OCI-LY7 (cell line): ENCODE measurements around the gene TM4SF4. TPM values are rescaled to one million over a fixed set of nuclear protein-coding genes. Genes with fewer than 3 reads are reported as not detected.

Experiments
- BruUV-seq: library from RNA; stranded (reverse); fragments of 400-500 nt; replicated peaks from 2 replicates; lab custom pipeline; 2021; lab: Mats Ljungman, UMichigan
- CTCF ChIA-PET: fragments of 300-600 bp; sonication (Branson Sonifier 250); formaldehyde crosslinking; loops from one replicate; lab custom pipeline; 2022; ENCODE audit warnings: antibody characterized with exemption; ENCODE audit not compliant: unreplicated experiment; lab: Charles Lee
- POLR2A ChIA-PET: fragments of 300-600 bp; sonication (Branson Sonifier 250); formaldehyde crosslinking; loops from one replicate; lab custom pipeline; 2022; ENCODE audit warnings: antibody characterized with exemption; lab: Charles Lee
- DNase-seq: peaks from one replicate; pipeline ENCODE4 v3.0.0-alpha.2; 2015; ENCODE audit warnings: low spot score
- H2AFZ ChIP-seq: fragments of 200-600 bp; sonication (generic), shearing (Covaris generic); 2 replicates; pipeline ENCODE4 v1.6.1; 2014; ENCODE audit warnings: mild to moderate bottlenecking, antibody characterized with exemption, low read length, moderate library complexity
- H3K27ac ChIP-seq: fragments of 200-600 bp; sonication (generic); 2 replicates; pipeline ENCODE4 v1.5.1; 2014; ENCODE audit warnings: mixed run types, low read depth, mild to moderate bottlenecking, moderate library complexity, low read length, inconsistent platforms; ENCODE audit not compliant: poor library complexity, severe bottlenecking
- H3K36me3 ChIP-seq: fragments of 200-600 bp; sonication (generic); 2 replicates; pipeline ENCODE4 v1.6.1; 2014; ENCODE audit warnings: mild to moderate bottlenecking, antibody characterized with exemption, low read length, moderate library complexity, mixed read lengths; ENCODE audit not compliant: insufficient read depth
- H3K4me1 ChIP-seq: fragments of 200-600 bp; sonication (generic); 2 replicates; pipeline ENCODE4 v1.5.1; 2014; ENCODE audit warnings: mild to moderate bottlenecking, low read length; ENCODE audit not compliant: insufficient read depth, poor library complexity, severe bottlenecking
- H3K4me2 ChIP-seq: fragments of 200-600 bp; sonication (generic); 2 replicates; pipeline ENCODE4 v1.6.1; 2014; ENCODE audit warnings: mild to moderate bottlenecking, low read length
- H3K4me3 ChIP-seq: fragments of 200-600 bp; sonication (generic); 2 replicates; pipeline ENCODE4 v1.5.1; 2014; ENCODE audit warnings: mild to moderate bottlenecking, low read depth, low read length; ENCODE audit not compliant: poor library complexity, severe bottlenecking
- H3K79me2 ChIP-seq: fragments of 200-600 bp; sonication (generic); 2 replicates; pipeline ENCODE4 v1.6.1; 2016; ENCODE audit warnings: low read depth, mild to moderate bottlenecking, low read length, moderate library complexity, mixed read lengths; ENCODE audit not compliant: insufficient read depth
- H3K9me2 ChIP-seq: fragments of 200-600 bp; sonication (generic); 2 replicates; pipeline ENCODE4 v1.6.1; 2016; ENCODE audit warnings: mild to moderate bottlenecking, low read length, mixed read lengths; ENCODE audit not compliant: insufficient read depth
- H3K9me3 ChIP-seq: fragments of 200-600 bp; sonication (generic); 2 replicates; pipeline ENCODE4 v1.6.1; 2014; ENCODE audit warnings: mild to moderate bottlenecking, mixed run types, low read length, mixed read lengths
- H4K20me1 ChIP-seq: fragments of 200-600 bp; sonication (generic); 2 replicates; pipeline ENCODE4 v1.6.1; 2014; ENCODE audit warnings: mild to moderate bottlenecking, antibody characterized with exemption, low read length, moderate library complexity, mixed read lengths; ENCODE audit not compliant: insufficient read depth
- CTCF ChIP-seq: fragments of 200-600 bp; sonication (generic); conservative IDR thresholded peaks from 2 replicates; pipeline ENCODE4 v1.5.1; 2014; ENCODE audit warnings: mild to moderate bottlenecking, antibody characterized with exemption, low read length, moderate library complexity, mixed read lengths
- EZH2phosphoT487 ChIP-seq: fragments of 200-600 bp; sonication (generic); IDR thresholded peaks from 2 replicates; pipeline ENCODE4 v1.6.1; 2018; ENCODE audit warnings: low read depth, borderline replicate concordance, mild to moderate bottlenecking, mixed run types, antibody characterized with exemption, low read length, moderate library complexity, mixed read lengths
- intact Hi-C: fragments of 100-400 bp; cut with micrococcal nuclease; formaldehyde crosslinking; loops from one replicate; pipeline ENCODE4 v1.10.0; 2022; ENCODE audit not compliant: unreplicated experiment
- total RNA-seq, 2 experiments: library from RNA; depleted of rRNA in 1 of 2; stranded (reverse); fragments of >200 nt in 1 of 2; shearing (Covaris generic) in 1 of 2; gene quantifications; 2 replicates each; pipeline ENCODE4 v1.2.3, GENCODE V29; 2014 to 2022

Gene TM4SF4
- total RNA-seq, 2 experiments from 2014 or later, result not detected

DNA sequence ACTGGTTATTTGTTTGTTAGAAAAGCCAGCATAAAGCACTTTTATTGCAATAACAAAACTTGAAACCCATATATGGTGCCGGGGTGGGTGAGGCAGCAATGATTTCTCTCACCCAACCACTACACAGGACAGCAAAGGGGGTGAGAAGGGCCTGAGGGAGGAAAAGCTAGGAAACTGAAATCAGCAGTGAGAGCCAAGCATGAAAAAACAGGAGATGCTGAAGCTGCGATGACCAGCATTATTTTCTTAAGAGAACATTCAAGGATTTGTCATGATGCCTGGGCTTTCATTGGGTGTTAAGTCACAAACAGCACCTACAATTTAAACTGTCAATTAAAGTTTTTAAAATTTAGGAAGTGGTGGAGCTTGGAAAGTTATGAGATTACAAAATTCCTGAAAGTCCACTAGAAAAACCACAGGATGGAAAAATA is 11.9 kb upstream of the TM4SF4 start:
- ChIA-PET POLR2A (interaction anchor here (1.3 kb wide), 1 partner anchor 11 kb away, joined by 4 read pairs; the partner anchor contains the start of gene TM4SF4), CTCF (no interaction called here)
- no TSS peak for BruUV-seq
- TF ChIP-seq EZH2phosphoT487 (no peak), CTCF (no peak)
- intact Hi-C loops, result no loop called here
- Histone ChIP-seq H3K27ac (no peak overlapping the region), H3K36me3 (no peaks in the 10 kb centered on the region), H3K9me2 (no peaks in the 10 kb centered on the region), H3K4me3 (no peak overlapping the region), H4K20me1 (no peaks in the 10 kb centered on the region), H3K4me2 (no peak overlapping the region), H3K4me1 (no peaks in the 10 kb centered on the region), H3K79me2 (no peaks in the 10 kb centered on the region), H3K9me3 (no peaks in the 10 kb centered on the region), H2AFZ (no peak overlapping the region)
- DNase-seq, result no peak

GRCh38 chr3:149463921-149464320 is 10.6 kb upstream of the TM4SF4 start:
- BruUV-seq, result no TSS peak
- Histone ChIP-seq H3K9me3 (no peaks in the 10 kb centered on the region), H3K9me2 (no peaks in the 10 kb centered on the region), H4K20me1 (no peaks in the 10 kb centered on the region), H3K4me2 (no peak overlapping the region), H3K27ac (no peak overlapping the region), H2AFZ (no peak overlapping the region), H3K79me2 (no peaks in the 10 kb centered on the region), H3K4me3 (no peak overlapping the region), H3K4me1 (no peaks in the 10 kb centered on the region), H3K36me3 (no peaks in the 10 kb centered on the region)
- intact Hi-C loops, result no loop called here
- TF ChIP-seq CTCF (no peak), EZH2phosphoT487 (no peak)
- ChIA-PET CTCF (no interaction called here), POLR2A (no interaction called here)
- DNase-seq, result no peak

GRCh38 chr3:149464542-149465328 is 9.8 kb upstream of the TM4SF4 start:
- H3K4me3 ChIP-seq, result no peak overlapping the region
- no peaks in the 10 kb centered on the region for H3K9me3 ChIP-seq
- H3K27ac ChIP-seq, result no peak overlapping the region
- no peaks in the 10 kb centered on the region for H3K9me2 ChIP-seq
- H3K79me2 ChIP-seq, result no peaks in the 10 kb centered on the region
- no peaks in the 10 kb centered on the region for H3K4me1 ChIP-seq
- POLR2A ChIA-PET, result no interaction called here
- no peak overlapping the region for H2AFZ ChIP-seq
- no peak overlapping the region for H3K4me2 ChIP-seq
- no peaks in the 10 kb centered on the region for H3K36me3 ChIP-seq
- BruUV-seq, result no TSS peak
- CTCF ChIA-PET, result no interaction called here
- intact Hi-C loops, result no loop called here
- no peaks in the 10 kb centered on the region for H4K20me1 ChIP-seq
- no peak for DNase-seq
- TF ChIP-seq CTCF (no peak), EZH2phosphoT487 (no peak)
